Mammary epithelial cell (primary cell): Measurements from ENCODE around the gene SSB.

Experiments
- CTCF ChIP-seq, 2 donors: IDR thresholded peaks in 1 of 2; conservative IDR thresholded peaks in 1 of 2; 2 replicates each; pipeline ENCODE4 v1.5.1; 2011 to 2012; ENCODE audit warnings: inconsistent platforms in 2 of 2, low read length in 2 of 2, mild to moderate bottlenecking in 2 of 2, control low read depth in 1 of 2, low read depth in 1 of 2; ENCODE audit not compliant: insufficient read depth in 1 of 2; ENCODE audit errors: extremely low read depth in 1 of 2
- EZH2 ChIP-seq: IDR thresholded peaks from 2 replicates; pipeline ENCODE4 v1.6.1; 2012; ENCODE audit warnings: low read length, inconsistent platforms, borderline replicate concordance

GRCh38 chr2:169828141-169828811 lies 29.6 kb downstream of the SSB start:
- no peak for TF ChIP-seq CTCF (conservative IDR thresholded peaks at IDR 0.05 in 1 of 2, IDR thresholded peaks at IDR 0.05 in 1 of 2; ENCODE audit: extremely low read depth in 1 of 2, insufficient read depth in 1 of 2, low read depth in 1 of 2, low read length in 2 of 2)
- TF ChIP-seq EZH2, result no peak
